Measurements from ENCODE around the gene RASA3.

RASA3 gene

GRCh38 chr13:113967206-113967720 is 165.2 kb downstream of the RASA3 start:
- Mint-ChIP-seq H3K36me3 (ENCODE audit: low read depth) (no peaks in the 10 kb centered on the region), H3K27me3 (ENCODE audit: low read depth, poor library complexity) (no peaks in the 10 kb centered on the region), H3K4me3 (no peak overlapping the region), H3K9me3 (peaks cover 17% of the 10 kb centered on the region), H3K27ac (no peak overlapping the region), H3K4me1 (no peaks in the 10 kb centered on the region)
- TF ChIP-seq CTCF (IDR thresholded peaks at IDR 0.05) = no peak
- DNase-seq = no peak

GRCh38 chr13:113965968-113966884 is 166.2 kb downstream of the RASA3 start:
- Mint-ChIP-seq H3K4me3 (no peak overlapping the region), H3K4me1 (no peaks in the 10 kb centered on the region), H3K36me3 (ENCODE audit: low read depth) (peaks cover 6% of the 10 kb centered on the region), H3K27me3 (ENCODE audit: low read depth, poor library complexity) (peaks cover 4% of the 10 kb centered on the region), H3K27ac (no peak overlapping the region), H3K9me3 (peaks cover 26% of the 10 kb centered on the region)
- no peak for DNase-seq
- no peak for TF ChIP-seq CTCF (IDR thresholded peaks at IDR 0.05)

DNA sequence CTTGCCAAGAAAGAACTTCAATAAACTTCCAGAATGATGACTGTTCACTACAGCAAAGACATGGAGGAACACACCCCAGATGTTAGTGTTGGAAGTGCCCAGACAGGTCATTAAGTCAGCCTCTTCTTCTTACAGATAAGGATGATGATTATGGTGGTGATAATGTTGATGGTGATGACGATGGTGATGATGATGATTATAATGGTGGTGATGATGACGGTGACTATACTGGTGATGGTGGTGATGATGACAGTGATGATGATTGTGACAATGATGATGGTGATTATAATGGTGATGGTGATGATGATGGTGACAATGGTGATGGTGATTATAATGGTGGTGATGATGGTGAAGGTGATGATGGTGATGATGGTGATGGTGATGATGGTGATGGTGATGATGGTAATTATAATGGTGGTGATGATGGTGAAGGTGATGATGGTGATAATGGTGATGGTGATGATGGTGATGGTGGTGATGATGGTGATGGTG is 167.0 kb downstream of the RASA3 start:
- DNase-seq = no peak
- peaks cover 4% of the 10 kb centered on the region for H3K27me3 Mint-ChIP-seq (ENCODE audit: low read depth, poor library complexity)
- TF ChIP-seq CTCF (IDR thresholded peaks at IDR 0.05) = no peak
- no peak overlapping the region for H3K27ac Mint-ChIP-seq
- H3K9me3 Mint-ChIP-seq = peaks cover 29% of the 10 kb centered on the region
- no peaks in the 10 kb centered on the region for H3K4me1 Mint-ChIP-seq
- H3K4me3 Mint-ChIP-seq = no peak overlapping the region
- peaks cover 6% of the 10 kb centered on the region for H3K36me3 Mint-ChIP-seq (ENCODE audit: low read depth)

DNA sequence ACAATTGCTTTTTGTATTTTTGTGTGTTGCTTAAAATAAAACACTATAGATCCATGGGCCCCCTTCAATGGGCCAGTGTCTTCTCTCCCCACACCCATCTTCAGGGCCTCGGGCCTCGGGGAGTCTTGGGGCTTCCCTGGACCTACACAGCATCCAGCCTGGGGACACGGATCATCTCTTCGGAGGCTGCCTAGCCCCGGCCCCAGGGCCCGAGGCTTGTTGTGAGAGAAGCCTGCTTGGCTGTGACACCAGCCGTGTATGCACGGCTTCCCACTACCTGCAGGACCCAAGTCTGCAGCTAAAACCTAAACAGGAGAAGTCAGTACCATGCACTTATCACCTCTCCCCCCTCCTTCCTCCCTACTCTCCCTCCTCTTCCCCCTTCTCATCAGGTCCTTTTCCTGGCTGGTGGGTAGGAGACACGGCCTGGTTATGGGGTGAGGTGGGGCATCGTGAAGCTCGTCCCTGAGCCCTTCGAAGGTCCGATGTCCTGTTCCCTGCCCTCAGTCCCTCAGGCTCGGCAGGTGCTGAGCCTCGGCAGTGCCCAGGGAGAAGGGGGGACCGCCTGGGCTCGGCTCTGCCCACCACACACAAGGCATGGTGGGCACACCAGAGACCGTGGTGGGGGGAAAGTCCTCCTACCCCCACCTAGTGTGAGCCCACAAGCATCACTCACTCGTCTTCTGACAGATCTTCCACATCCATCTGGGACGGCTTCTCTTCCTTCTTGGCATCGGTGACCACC is 168.0 kb downstream of the RASA3 start:
- Mint-ChIP-seq H3K27ac (no peak overlapping the region), H3K4me1 (no peaks in the 10 kb centered on the region), H3K27me3 (ENCODE audit: low read depth, poor library complexity) (peaks cover 4% of the 10 kb centered on the region), H3K9me3 (peaks cover 38% of the 10 kb centered on the region), H3K4me3 (no peak overlapping the region), H3K36me3 (ENCODE audit: low read depth) (peaks cover 6% of the 10 kb centered on the region)
- TF ChIP-seq CTCF (IDR thresholded peaks at IDR 0.05) = no peak
- no peak for DNase-seq

DNA sequence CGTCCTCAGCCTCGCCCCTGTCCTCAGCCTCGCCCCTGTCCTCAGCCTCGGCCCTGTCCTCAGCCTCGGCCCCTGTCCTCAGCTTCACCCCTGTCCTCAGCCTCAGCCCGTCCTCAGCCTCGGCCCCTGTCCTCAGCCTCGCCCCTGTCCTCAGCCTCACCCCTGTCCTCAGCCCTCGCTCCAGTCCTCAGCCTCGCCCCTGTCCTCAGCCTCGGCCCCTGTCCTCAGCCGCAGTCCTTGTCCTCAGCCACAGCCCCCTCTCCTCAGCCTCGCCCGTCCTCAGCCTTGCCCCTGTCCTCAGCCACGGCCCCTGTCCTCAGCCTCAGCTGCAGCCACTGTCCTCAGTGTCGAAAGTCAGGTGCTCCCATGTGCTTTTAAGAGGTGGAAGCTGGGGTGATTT is 169.0 kb downstream of the RASA3 start:
- Mint-ChIP-seq H3K4me3 (no peak overlapping the region), H3K9me3 (peaks cover 46% of the 10 kb centered on the region)

More for the DNA sequence above, 169.0 kb downstream of the RASA3 start:
- Mint-ChIP-seq H3K36me3 (ENCODE audit: low read depth) (peaks cover 6% of the 10 kb centered on the region), H3K4me1 (no peaks in the 10 kb centered on the region), H3K27me3 (ENCODE audit: low read depth, poor library complexity) (peaks cover 4% of the 10 kb centered on the region), H3K27ac (no peak overlapping the region)
- no peak for TF ChIP-seq CTCF (IDR thresholded peaks at IDR 0.05)
- DNase-seq = no peak
